SK-N-SH treated with all-trans-retinoic acid at 6 μM for 48 hours (cell line): ENCODE results near the gene PDIA5.

Experiments used
- ATAC-seq: fragments of 200-7000 bp; cut with Tn5 transposase; 3 replicates; pipeline ENCODE4 v1.9.1; 2020; ENCODE audit warnings: mild to moderate bottlenecking, moderate library complexity
- ARNTL ChIP-seq: fragments of 450-650 bp; formaldehyde crosslinking; IDR thresholded peaks from 2 replicates; pipeline ENCODE4 v1.5.0; 2020; ENCODE audit warnings: low read depth, mild to moderate bottlenecking, moderate library complexity, borderline replicate concordance
- CREB5 ChIP-seq: fragments of 250-450 bp; sonication (Bioruptor Pico); IDR thresholded peaks from 2 replicates; pipeline ENCODE4 v1.5.1; 2020; ENCODE audit warnings: low read depth, mild to moderate bottlenecking, moderate library complexity
- CSDC2 ChIP-seq: fragments of 250-450 bp; sonication (Bioruptor Pico); IDR thresholded peaks from 2 replicates; pipeline ENCODE4 v1.5.0; 2020; ENCODE audit warnings: mild to moderate bottlenecking, moderate library complexity
- ESRRG ChIP-seq: fragments of 250-450 bp; sonication (Bioruptor Pico); IDR thresholded peaks from 2 replicates; pipeline ENCODE4 v1.6.1; 2021; ENCODE audit warnings: mild to moderate bottlenecking
- GLIS3 ChIP-seq: fragments of 250-450 bp; sonication (Bioruptor Pico); IDR thresholded peaks from 2 replicates; pipeline ENCODE4 v1.5.0; 2020; ENCODE audit warnings: mild to moderate bottlenecking, moderate library complexity
- ISL1 ChIP-seq: fragments of 250-450 bp; sonication (Bioruptor Pico); IDR thresholded peaks from 2 replicates; pipeline ENCODE4 v2.1.2; 2022; ENCODE audit warnings: mild to moderate bottlenecking, moderate library complexity
- OSR1 ChIP-seq: fragments of 250-450 bp; sonication (Bioruptor Pico); IDR thresholded peaks from 2 replicates; pipeline ENCODE4 v1.8.0; 2022; ENCODE audit warnings: moderate library complexity, mild to moderate bottlenecking, inconsistent platforms
- PPARA ChIP-seq: fragments of 250-450 bp; sonication (Bioruptor Pico); IDR thresholded peaks from 2 replicates; pipeline ENCODE4 v1.5.0; 2020; ENCODE audit warnings: mild to moderate bottlenecking, borderline replicate concordance
- RARB ChIP-seq: fragments of 250-450 bp; sonication (Bioruptor Pico); IDR thresholded peaks from 2 replicates; pipeline ENCODE4 v1.8.0; 2021; ENCODE audit warnings: mild to moderate bottlenecking, moderate library complexity
- SNAI2 ChIP-seq: fragments of 250-450 bp; sonication (Bioruptor Pico); IDR thresholded peaks from 2 replicates; pipeline ENCODE4 v1.5.0; 2020; ENCODE audit warnings: mild to moderate bottlenecking, moderate library complexity
- TCF4 ChIP-seq: fragments of 250-450 bp; sonication (Bioruptor Pico); IDR thresholded peaks from 2 replicates; pipeline ENCODE4 v1.8.0; 2021; ENCODE audit warnings: mild to moderate bottlenecking, moderate library complexity, borderline replicate concordance
- TOX ChIP-seq: fragments of 250-450 bp; sonication (Bioruptor Pico); IDR thresholded peaks from 2 replicates; pipeline ENCODE4 v1.8.0; 2021; ENCODE audit warnings: mild to moderate bottlenecking, moderate library complexity, borderline replicate concordance
- TSHZ2 ChIP-seq: fragments of 250-450 bp; sonication (Bioruptor Pico); IDR thresholded peaks from 2 replicates; pipeline ENCODE4 v1.5.0; 2020; ENCODE audit warnings: mild to moderate bottlenecking, moderate library complexity
- ZC3H10 ChIP-seq: fragments of 250-450 bp; sonication (Bioruptor Pico); IDR thresholded peaks from 2 replicates; pipeline ENCODE4 v1.5.1; 2021; ENCODE audit warnings: mild to moderate bottlenecking, moderate library complexity
- ZFP3 ChIP-seq: fragments of 250-450 bp; sonication (Bioruptor Pico); IDR thresholded peaks from 2 replicates; pipeline ENCODE4 v1.5.0; 2020; ENCODE audit warnings: mild to moderate bottlenecking, moderate library complexity
- ZFP30 ChIP-seq: fragments of 450-650 bp; formaldehyde crosslinking; IDR thresholded peaks from 2 replicates; pipeline ENCODE4 v1.5.0; 2022; ENCODE audit warnings: mild to moderate bottlenecking, moderate library complexity
- ZNF565 ChIP-seq: fragments of 450-650 bp; formaldehyde crosslinking; conservative IDR thresholded peaks from 2 replicates; pipeline ENCODE4 v1.5.0; 2020; ENCODE audit warnings: low read depth, mild to moderate bottlenecking, moderate library complexity
- ZNF70 ChIP-seq: fragments of 450-650 bp; formaldehyde crosslinking; IDR thresholded peaks from 2 replicates; pipeline ENCODE4 v1.5.0; 2020; ENCODE audit warnings: mild to moderate bottlenecking, moderate library complexity
- ZNF8 ChIP-seq: fragments of 450-650 bp; formaldehyde crosslinking; IDR thresholded peaks from 2 replicates; pipeline ENCODE4 v1.5.0; 2020; ENCODE audit warnings: mild to moderate bottlenecking, moderate library complexity
- TF ChIP-seq, protein P1 (sequence below): fragments of 250-450 bp; sonication (Bioruptor Pico); IDR thresholded peaks from 2 replicates; pipeline ENCODE4 v1.8.0; 2020; ENCODE audit warnings: mild to moderate bottlenecking, moderate library complexity, borderline replicate concordance
- TF ChIP-seq, protein P2 (sequence below): fragments of 250-450 bp; sonication (Bioruptor Pico); IDR thresholded peaks from 2 replicates; pipeline ENCODE4 v1.5.1; 2021; ENCODE audit warnings: mild to moderate bottlenecking, moderate library complexity

The PDIA5 gene

DNA sequence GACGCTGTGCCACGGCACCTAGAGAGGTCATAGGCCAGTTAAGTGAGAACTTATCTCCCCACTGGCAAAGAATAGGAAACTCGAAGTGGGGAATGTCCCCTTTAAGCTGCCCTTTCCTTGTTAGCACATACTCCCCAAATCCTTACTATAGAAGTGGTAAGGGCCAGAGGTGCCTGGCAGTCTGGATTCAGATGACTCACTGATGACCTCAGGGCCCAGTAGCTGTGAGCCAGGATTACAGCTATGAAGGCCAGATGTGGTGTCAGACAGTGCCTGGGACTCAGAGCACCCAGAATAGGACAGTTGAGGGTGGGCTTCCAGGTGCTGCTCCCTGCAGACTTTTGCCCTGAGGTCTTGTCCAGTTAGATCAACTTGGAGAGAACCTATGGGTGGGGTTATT, 37.7 kb downstream of the PDIA5 start:
- peak; percentile 98 for ATAC-seq
- TF ChIP-seq CREB5 (CRISPR knock-in tag) = no peak
- TF ChIP-seq TCF4 (CRISPR knock-in tag) = no peak
- TF ChIP-seq ISL1 (CRISPR knock-in tag) = no peak
- no peak for TF ChIP-seq ZFP30 (CRISPR knock-in tag)
- no peak for TF ChIP-seq PPARA (CRISPR knock-in tag)
- no peak for TF ChIP-seq ARNTL (CRISPR knock-in tag)
- no peak for TF ChIP-seq GLIS3 (CRISPR knock-in tag)
- TF ChIP-seq ZNF565 = no peak
- TF ChIP-seq OSR1 = no peak
- TF ChIP-seq, protein P1, sequence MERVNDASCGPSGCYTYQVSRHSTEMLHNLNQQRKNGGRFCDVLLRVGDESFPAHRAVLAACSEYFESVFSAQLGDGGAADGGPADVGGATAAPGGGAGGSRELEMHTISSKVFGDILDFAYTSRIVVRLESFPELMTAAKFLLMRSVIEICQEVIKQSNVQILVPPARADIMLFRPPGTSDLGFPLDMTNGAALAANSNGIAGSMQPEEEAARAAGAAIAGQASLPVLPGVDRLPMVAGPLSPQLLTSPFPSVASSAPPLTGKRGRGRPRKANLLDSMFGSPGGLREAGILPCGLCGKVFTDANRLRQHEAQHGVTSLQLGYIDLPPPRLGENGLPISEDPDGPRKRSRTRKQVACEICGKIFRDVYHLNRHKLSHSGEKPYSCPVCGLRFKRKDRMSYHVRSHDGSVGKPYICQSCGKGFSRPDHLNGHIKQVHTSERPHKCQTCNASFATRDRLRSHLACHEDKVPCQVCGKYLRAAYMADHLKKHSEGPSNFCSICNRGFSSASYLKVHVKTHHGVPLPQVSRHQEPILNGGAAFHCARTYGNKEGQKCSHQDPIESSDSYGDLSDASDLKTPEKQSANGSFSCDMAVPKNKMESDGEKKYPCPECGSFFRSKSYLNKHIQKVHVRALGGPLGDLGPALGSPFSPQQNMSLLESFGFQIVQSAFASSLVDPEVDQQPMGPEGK = no peak
- no peak for TF ChIP-seq ZC3H10 (CRISPR knock-in tag)
- TF ChIP-seq CSDC2 (CRISPR knock-in tag) = no peak
- no peak for TF ChIP-seq TOX
- no peak for TF ChIP-seq SNAI2 (CRISPR knock-in tag)

DNA sequence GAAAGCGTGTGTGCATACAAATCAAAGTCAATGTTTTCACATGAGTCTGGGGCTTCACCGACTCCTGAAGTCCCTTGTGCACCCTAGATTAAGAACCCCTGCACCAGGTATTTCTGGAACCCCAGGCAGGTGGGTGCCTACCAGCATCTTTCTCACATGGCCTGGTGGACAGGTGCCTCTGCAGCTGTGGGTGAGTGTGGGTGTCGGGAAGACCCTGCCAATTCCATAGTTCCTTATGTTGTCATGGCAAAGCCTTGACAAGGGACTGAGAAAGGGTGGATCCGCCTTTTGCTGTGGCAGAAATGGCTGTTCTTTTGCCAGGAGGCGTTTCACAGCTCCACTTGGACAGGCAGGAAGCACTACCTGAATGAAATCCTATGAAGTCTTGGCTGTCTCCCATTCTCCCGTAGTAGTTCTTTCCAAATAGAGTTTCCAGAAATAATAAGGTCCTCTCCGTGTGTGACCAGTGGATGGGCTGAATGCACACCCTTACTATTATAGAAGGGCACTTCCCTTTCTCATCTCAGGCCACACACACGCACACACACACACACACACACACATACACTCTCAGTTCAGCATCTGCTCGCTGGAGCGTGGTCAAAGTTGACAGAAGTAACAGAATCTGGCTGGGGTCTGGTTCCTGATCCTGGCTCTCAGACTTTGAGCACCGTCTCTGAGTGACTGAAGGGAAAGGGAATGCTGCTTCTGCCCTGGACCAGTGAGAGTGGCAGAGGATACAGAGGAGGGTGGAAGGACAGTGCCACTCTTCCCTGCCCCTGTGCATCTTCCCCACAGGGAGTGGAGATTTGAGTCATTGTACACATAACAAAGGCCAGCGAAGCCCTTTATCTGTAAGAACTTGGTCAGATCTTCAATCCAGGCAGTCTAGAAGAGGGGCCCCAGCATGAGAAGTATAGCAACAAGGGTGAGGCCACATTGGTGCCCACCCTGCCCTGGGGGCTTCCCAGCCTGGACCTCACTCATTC, 38.7 kb downstream of the PDIA5 start:
- TF ChIP-seq ESRRG (CRISPR knock-in tag) (no peak), TOX (no peak), ZNF8 (CRISPR knock-in tag) (no peak), ZNF70 (no peak), ZFP3 (CRISPR knock-in tag) (no peak), ZFP30 (CRISPR knock-in tag) (no peak), ZNF565 (no peak), ZC3H10 (CRISPR knock-in tag) (no peak), ISL1 (CRISPR knock-in tag) (no peak), OSR1 (no peak), PPARA (CRISPR knock-in tag) (no peak), CREB5 (CRISPR knock-in tag) (no peak), SNAI2 (CRISPR knock-in tag) (no peak), GLIS3 (CRISPR knock-in tag) (no peak)
- TF ChIP-seq, protein P1 = no peak
- ATAC-seq = no peak

- TF ChIP-seq, protein P2, sequence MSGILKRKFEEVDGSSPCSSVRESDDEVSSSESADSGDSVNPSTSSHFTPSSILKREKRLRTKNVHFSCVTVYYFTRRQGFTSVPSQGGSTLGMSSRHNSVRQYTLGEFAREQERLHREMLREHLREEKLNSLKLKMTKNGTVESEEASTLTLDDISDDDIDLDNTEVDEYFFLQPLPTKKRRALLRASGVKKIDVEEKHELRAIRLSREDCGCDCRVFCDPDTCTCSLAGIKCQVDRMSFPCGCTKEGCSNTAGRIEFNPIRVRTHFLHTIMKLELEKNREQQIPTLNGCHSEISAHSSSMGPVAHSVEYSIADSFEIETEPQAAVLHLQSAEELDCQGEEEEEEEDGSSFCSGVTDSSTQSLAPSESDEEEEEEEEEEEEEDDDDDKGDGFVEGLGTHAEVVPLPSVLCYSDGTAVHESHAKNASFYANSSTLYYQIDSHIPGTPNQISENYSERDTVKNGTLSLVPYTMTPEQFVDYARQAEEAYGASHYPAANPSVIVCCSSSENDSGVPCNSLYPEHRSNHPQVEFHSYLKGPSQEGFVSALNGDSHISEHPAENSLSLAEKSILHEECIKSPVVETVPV (CRISPR knock-in tag) = no peak
- TF ChIP-seq ZNF8 (CRISPR knock-in tag) (no peak), ESRRG (CRISPR knock-in tag) (no peak), ZFP30 (CRISPR knock-in tag) (no peak), CSDC2 (CRISPR knock-in tag) (no peak), ZNF70 (no peak), ZFP3 (CRISPR knock-in tag) (no peak), OSR1 (no peak), RARB (CRISPR knock-in tag) (no peak), TSHZ2 (CRISPR knock-in tag) (no peak), ZNF565 (no peak)
- TF ChIP-seq, protein P1 = no peak
- ATAC-seq = no peak
Measured at GRCh38 chr3:123110282-123110975, 43.6 kb downstream of the PDIA5 start.
